Dermis microvascular lymphatic vessel endothelial cell (primary cell): ENCODE measurements around the gene FUT8. TPM values are rescaled to one million over a fixed set of nuclear protein-coding genes. Genes with fewer than 3 reads are reported as not detected.

Source experiments
- DNase-seq, 2 donors: peaks; one replicate each; pipeline versions ENCODE4 v3.0.0 to v3.0.0-alpha.2; 2010; ENCODE audit warnings: low read depth in 2 of 2
- total RNA-seq: library from RNA; depleted of rRNA; stranded (reverse); fragments of >200 nt; gene quantifications from 2 replicates; pipeline ENCODE4 v1.2.1, GENCODE V29; 2014

Gene FUT8
- total RNA-seq, 1 donor from 2014 or later, result 9.5 TPM

- DNase-seq, result no peak
Measured at GRCh38 chr14:65552724-65553123, 140.2 kb downstream of the FUT8 start.

GRCh38 chr14:65554837-65555236 is 142.3 kb downstream of the FUT8 start:
- no peak for DNase-seq

- DNase-seq, result no peak
Measured at GRCh38 chr14:65555358-65555757, 142.8 kb downstream of the FUT8 start.

GRCh38 chr14:65558363-65558762 is 145.8 kb downstream of the FUT8 start:
- DNase-seq, result no peak

GRCh38 chr14:65560340-65561027 is 148.0 kb downstream of the FUT8 start:
- DNase-seq, result no peak

- no peak for DNase-seq
Measured at GRCh38 chr14:65564370-65564769, 151.8 kb downstream of the FUT8 start.

- DNase-seq, result no peak
Measured at GRCh38 chr14:65565948-65566347, 153.4 kb downstream of the FUT8 start.

- peak in 1 of 2 donors; percentile 31 for DNase-seq
Measured at GRCh38 chr14:65566820-65567522, 154.4 kb downstream of the FUT8 start.

- no peak for DNase-seq
Measured at GRCh38 chr14:65574611-65575010, 162.1 kb downstream of the FUT8 start.

- DNase-seq, result no peak
Measured at GRCh38 chr14:65575389-65575788, 162.9 kb downstream of the FUT8 start.

GRCh38 chr14:65580973-65581372 is 168.4 kb downstream of the FUT8 start:
- no peak for DNase-seq

- DNase-seq, result no peak
Measured at GRCh38 chr14:65581378-65581777, 168.8 kb downstream of the FUT8 start.

GRCh38 chr14:65581799-65582198 is 169.3 kb downstream of the FUT8 start:
- no peak for DNase-seq

- no peak for DNase-seq
Measured at GRCh38 chr14:65585216-65585615, 172.7 kb downstream of the FUT8 start.

GRCh38 chr14:65588426-65589140 is 176.1 kb downstream of the FUT8 start:
- no peak for DNase-seq

GRCh38 chr14:65594153-65594881 is 181.8 kb downstream of the FUT8 start:
- DNase-seq, result no peak

- DNase-seq, result no peak
Measured at GRCh38 chr14:65594882-65595237, 182.3 kb downstream of the FUT8 start.

GRCh38 chr14:65599375-65599774 is 186.8 kb downstream of the FUT8 start:
- DNase-seq, result no peak

- no peak for DNase-seq
Measured at GRCh38 chr14:65600742-65601141, 188.2 kb downstream of the FUT8 start.

- no peak for DNase-seq
Measured at GRCh38 chr14:65604535-65604934, 192.0 kb downstream of the FUT8 start.

- DNase-seq, result peak in 1 of 2 donors; percentile 3
Measured at GRCh38 chr14:65604936-65605335, 192.4 kb downstream of the FUT8 start.

- peak in 1 of 2 donors; percentile 20 for DNase-seq
Measured at GRCh38 chr14:65606460-65606859, 193.9 kb downstream of the FUT8 start.
